Smooth muscle cell of the brain vasculature (primary cell): Measurements from ENCODE around the gene PRSS48.
"Not testable (repeated sequence)": the region's sequence is repeated elsewhere in the genome, so short reads cannot be mapped to it uniquely, and the experiment has no call there.

Experiments
- DNase-seq: peaks from one replicate; pipeline ENCODE4 v3.0.0-alpha.2; 2012; ENCODE audit warnings: low read depth, low spot score

PRSS48 gene

GRCh38 chr4:151318307-151319006 lies 41.5 kb downstream of the PRSS48 start:
- DNase-seq: no peak

GRCh38 chr4:151319490-151319889 lies 42.5 kb downstream of the PRSS48 start:
- no peak for DNase-seq

GRCh38 chr4:151321586-151321985 lies 44.6 kb downstream of the PRSS48 start:
- no peak for DNase-seq

DNA sequence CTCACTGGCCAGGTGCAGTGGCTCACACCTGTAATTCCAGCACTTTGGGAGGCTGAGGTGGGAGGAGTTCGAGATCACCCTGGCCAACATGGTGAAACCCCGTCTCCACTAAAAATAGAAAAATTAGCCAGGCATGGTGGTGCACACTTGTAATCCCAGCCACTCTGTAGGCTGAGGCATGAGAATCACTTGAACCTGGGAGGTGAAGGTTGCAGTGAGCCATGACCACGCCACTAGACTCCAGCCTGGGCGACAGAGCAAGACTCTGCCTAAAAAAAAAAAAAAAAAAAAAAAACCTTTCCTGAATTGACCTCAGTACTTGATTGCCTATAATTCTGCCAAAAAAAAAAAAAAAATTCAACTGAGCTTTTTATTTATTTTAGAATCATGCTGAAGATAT lies 45.2 kb downstream of the PRSS48 start:
- DNase-seq: not testable (repeated sequence)

DNA sequence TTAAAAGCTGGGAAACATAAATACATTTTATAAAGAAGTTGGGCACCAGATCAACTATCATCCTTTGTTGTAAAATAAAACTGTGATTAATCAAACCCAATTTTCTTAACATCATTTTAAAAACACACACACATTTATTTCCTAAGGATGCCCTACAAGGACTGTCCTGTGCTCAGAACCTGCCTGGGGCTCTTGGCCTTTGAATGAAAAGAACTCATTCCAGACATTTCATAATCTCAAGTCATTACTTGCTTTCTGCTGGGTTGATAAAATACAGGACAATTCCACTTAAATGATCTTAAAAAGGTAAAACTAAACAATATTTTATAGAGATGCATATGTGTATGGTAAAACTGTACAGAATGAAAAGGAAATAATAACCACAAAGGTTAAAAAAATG lies 45.6 kb downstream of the PRSS48 start:
- no peak for DNase-seq

DNA sequence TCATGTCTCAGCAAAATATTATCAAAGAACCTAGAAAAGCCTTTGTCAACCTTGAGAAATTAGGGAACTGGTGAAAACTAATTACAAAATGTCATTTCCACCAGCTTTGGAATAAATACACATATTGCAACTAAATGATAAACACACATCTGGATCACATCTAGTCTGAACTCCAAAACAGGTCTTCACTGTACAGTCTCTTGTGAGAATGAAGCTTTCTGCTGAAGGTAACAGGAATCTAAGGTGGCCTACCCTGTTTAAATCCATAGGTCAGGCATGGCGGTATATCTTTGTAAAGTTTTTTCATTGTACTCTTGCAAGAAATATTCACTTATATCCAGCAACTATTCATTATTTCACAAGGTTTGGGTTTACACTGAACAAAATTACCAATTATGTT lies 46.7 kb downstream of the PRSS48 start:
- DNase-seq: no peak

DNA sequence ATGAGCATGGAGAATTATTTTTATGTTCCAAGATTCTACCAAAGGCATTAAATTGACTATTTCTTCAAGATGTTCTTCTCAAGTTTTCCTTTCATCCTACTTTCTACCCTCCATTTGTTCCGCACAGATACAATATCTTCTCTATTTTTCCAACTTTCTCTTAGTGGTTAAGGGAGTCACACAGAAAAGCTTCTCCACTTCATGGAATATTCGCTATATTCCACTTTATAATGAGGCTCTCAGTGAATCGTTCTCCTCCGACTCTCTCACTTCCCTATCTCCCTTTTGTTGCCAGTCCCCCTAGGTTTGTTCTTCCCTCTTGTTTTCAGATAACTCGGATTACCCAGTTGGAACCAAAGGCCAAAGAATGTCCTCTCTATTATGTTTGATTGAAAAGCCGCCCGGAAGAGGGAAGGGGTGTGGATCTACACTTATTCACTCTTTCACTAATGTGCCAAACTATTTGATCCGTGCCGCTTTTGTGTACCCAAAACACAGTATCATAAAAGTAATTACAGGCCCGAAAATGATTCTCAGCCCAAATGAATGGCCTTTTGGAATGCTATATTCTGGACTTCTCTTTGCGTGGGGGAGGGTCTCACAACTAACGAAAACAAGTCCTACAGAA lies 47.3 kb downstream of the PRSS48 start:
- no peak for DNase-seq

- no peak for DNase-seq
Measured at GRCh38 chr4:151324752-151325110, 47.8 kb downstream of the PRSS48 start.

- DNase-seq: no peak
Measured at GRCh38 chr4:151325111-151325948, 48.4 kb downstream of the PRSS48 start, which contains the start of gene SH3D19. SH3D19 (minus strand) TSS chr4:151325605; CDS start chr4:151325352, 253 bp downstream.

DNA sequence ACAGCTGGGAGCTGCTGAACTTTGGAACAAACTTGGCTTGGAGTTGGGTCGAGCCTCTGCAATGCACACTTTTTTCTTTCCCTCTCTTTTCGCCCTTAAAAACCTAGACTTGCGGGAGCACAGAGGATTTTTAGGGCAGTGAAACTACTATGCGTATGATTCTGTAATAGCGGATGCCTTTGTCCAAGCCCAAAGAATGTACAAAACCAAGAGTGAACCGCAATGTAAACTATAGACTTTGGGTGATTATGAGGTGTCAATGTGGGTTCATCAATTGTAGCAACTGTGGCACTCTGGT lies 48.9 kb downstream of the PRSS48 start:
- no peak for DNase-seq

DNA sequence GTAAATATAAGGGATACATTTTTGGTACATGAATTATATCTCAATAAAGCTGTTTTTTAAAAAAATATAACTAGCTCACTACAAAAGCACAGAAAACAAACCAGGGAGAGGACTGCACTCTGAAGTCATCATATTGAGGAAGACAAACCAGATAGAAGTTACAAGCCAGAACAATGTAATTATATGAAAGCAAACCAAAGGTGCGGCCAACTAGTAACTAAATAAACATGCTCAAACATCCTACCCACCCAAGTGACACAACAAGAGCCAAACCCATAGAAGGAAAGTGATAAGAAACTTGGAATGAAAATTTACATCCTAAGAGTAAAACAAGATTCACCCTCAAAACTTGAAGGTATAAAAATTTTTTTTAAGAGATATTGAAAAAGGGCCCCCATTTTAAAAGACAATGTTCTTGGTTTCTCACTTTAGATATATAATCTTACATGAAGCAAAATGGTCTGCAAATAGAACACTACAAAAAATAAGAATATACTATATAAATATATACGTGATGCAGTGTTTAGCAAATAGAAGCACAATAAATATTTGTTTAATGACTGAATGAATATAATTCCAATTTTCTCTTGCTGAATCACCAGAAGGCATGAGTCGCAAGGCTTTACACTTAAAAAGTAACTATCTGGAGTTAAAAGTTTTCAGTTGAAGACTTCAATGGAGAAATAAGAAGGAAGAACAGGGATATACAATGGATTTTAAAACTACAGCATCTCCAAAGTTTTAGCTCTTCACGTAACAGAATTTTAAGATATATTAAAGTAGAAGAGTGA lies 52.5 kb downstream of the PRSS48 start:
- no peak for DNase-seq

GRCh38 chr4:151331276-151332042 lies 54.5 kb downstream of the PRSS48 start:
- DNase-seq: no peak

DNA sequence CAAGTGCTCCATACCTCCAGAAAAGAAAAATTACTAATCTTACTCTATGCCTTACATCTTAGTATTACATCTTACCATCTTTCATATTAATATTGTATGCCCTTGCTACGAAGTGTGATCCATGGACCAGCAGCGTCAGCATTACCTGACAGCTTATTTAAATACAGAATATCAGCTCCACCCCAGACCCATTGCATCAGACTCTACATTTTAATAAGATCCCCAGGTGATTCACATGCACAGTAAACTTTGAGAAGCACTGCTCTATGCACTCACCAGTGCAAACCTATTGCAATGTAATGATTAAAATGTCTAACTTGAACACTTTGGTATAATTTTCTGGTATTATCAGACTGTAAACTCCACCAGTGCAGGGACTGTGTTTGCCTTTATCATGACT lies 62.5 kb downstream of the PRSS48 start:
- no peak for DNase-seq

DNA sequence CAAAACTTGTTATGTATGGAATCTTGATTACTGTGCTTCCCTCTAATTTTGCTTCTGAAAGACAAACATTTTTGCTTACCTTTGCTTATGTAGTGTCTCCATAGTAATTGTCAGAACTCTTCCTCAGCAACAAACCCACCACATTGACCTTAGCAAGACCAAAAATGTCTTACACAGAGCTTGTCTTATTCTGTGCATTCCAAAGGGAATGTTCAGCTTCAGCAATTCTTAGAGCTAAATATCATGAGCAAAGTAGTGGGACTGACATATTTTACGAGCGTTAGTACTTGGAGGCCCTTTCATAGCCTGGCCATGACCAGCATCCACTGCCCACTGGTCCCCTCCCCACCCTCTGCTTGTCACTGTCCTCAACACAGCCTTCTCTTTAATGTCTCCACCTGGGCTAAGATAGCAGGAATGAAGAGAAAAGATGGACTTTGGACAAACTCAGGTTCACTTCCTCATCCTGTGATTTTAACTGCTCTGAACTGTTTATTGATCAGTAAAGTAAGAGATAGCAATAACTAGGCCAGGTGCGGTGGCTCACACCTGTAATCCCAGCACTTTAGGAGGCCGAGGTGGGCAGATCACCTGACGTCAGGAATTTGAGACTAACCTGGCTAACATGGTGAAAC lies 63.9 kb downstream of the PRSS48 start:
- no peak for DNase-seq
